Measurements from ENCODE around the gene BAIAP3.

Gene BAIAP3

GRCh38 chr16:1315081-1316032 is 18.1 kb upstream of the BAIAP3 start:
- ChIA-PET POLR2A (interaction anchor here (1.4 kb wide), 1 partner anchor 11 kb away, joined by 4 read pairs; no protein-coding TSS in a partner anchor), CTCF (no interaction called here)
- DNase-seq (ENCODE audit: extremely low spot score), result no peak
- TF ChIP-seq NFRKB (IDR thresholded peaks at IDR 0.05) (no peak), ELF4 (IDR thresholded peaks at IDR 0.05) (no peak), FOXK2 (IDR thresholded peaks at IDR 0.05) (no peak), L3MBTL2 (conservative IDR thresholded peaks at IDR 0.05) (no peak), SP1 (IDR thresholded peaks at IDR 0.05) (no peak), FOXM1 (IDR thresholded peaks at IDR 0.05; ENCODE audit: borderline replicate concordance) (no peak)

- CTCF ChIA-PET, result no interaction called here
- TF ChIP-seq HDGF (IDR thresholded peaks at IDR 0.05; ENCODE audit: borderline replicate concordance), result no peak
- TF ChIP-seq TARDBP (IDR thresholded peaks at IDR 0.05), result no peak
- TF ChIP-seq ARNT (IDR thresholded peaks at IDR 0.05), result no peak
- no peak for TF ChIP-seq SP1 (IDR thresholded peaks at IDR 0.05)
- TF ChIP-seq L3MBTL2 (conservative IDR thresholded peaks at IDR 0.05), result no peak
- no peak for TF ChIP-seq BHLHE40 (IDR thresholded peaks at IDR 0.05; ENCODE audit: borderline replicate concordance)
- no peak for TF ChIP-seq ELF4 (IDR thresholded peaks at IDR 0.05)
- no peak for TF ChIP-seq NFRKB (IDR thresholded peaks at IDR 0.05)
- TF ChIP-seq CTBP1 (IDR thresholded peaks at IDR 0.05; ENCODE audit: borderline replicate concordance), result no peak
- no peak for TF ChIP-seq FOXK2 (IDR thresholded peaks at IDR 0.05)
- TF ChIP-seq PKNOX1 (IDR thresholded peaks at IDR 0.05), result no peak
- TF ChIP-seq ZNF384 (IDR thresholded peaks at IDR 0.05), result no peak
- TF ChIP-seq SUZ12 (IDR thresholded peaks at IDR 0.05), result no peak
- no peak for TF ChIP-seq LEF1 (IDR thresholded peaks at IDR 0.05; ENCODE audit: borderline replicate concordance)
- no peak for TF ChIP-seq FOXM1 (IDR thresholded peaks at IDR 0.05; ENCODE audit: borderline replicate concordance)
- TF ChIP-seq FOXA1 (IDR thresholded peaks at IDR 0.05), result no peak
- no peak for DNase-seq (ENCODE audit: extremely low spot score)
- POLR2A ChIA-PET, result interaction anchor here (1.4 kb wide), 1 partner anchor 10 kb away, joined by 4 read pairs; no protein-coding TSS in a partner anchor
These were observed 17.4 kb upstream of the BAIAP3 start for GRCh38 chr16:1316033-1316405.

GRCh38 chr16:1317479-1318267 is 15.8 kb upstream of the BAIAP3 start:
- ChIA-PET POLR2A (no interaction called here), CTCF (no interaction called here)
- no peak for TF ChIP-seq SUZ12 (IDR thresholded peaks at IDR 0.05)
- no peak for TF ChIP-seq ELF4 (IDR thresholded peaks at IDR 0.05)
- TF ChIP-seq FOXA1 (IDR thresholded peaks at IDR 0.05), result no peak
- no peak for TF ChIP-seq CTBP1 (IDR thresholded peaks at IDR 0.05; ENCODE audit: borderline replicate concordance)
- no peak for TF ChIP-seq ARNT (IDR thresholded peaks at IDR 0.05)
- no peak for TF ChIP-seq LEF1 (IDR thresholded peaks at IDR 0.05; ENCODE audit: borderline replicate concordance)
- no peak for TF ChIP-seq BHLHE40 (IDR thresholded peaks at IDR 0.05; ENCODE audit: borderline replicate concordance)
- TF ChIP-seq HDGF (IDR thresholded peaks at IDR 0.05; ENCODE audit: borderline replicate concordance), result no peak
- no peak for TF ChIP-seq FOXM1 (IDR thresholded peaks at IDR 0.05; ENCODE audit: borderline replicate concordance)
- TF ChIP-seq ZNF384 (IDR thresholded peaks at IDR 0.05), result no peak
- TF ChIP-seq PKNOX1 (IDR thresholded peaks at IDR 0.05), result no peak
- TF ChIP-seq NFRKB (IDR thresholded peaks at IDR 0.05), result no peak
- TF ChIP-seq L3MBTL2 (conservative IDR thresholded peaks at IDR 0.05), result no peak
- TF ChIP-seq TARDBP (IDR thresholded peaks at IDR 0.05), result no peak
- no peak for DNase-seq (ENCODE audit: extremely low spot score)

GRCh38 chr16:1318268-1318545 is 15.2 kb upstream of the BAIAP3 start:
- no peak for TF ChIP-seq FOXM1 (IDR thresholded peaks at IDR 0.05; ENCODE audit: borderline replicate concordance)
- TF ChIP-seq BHLHE40 (IDR thresholded peaks at IDR 0.05; ENCODE audit: borderline replicate concordance), result no peak
- no peak for TF ChIP-seq ELF4 (IDR thresholded peaks at IDR 0.05)
- TF ChIP-seq SP1 (IDR thresholded peaks at IDR 0.05), result no peak
- DNase-seq (ENCODE audit: extremely low spot score), result no peak
- CTCF ChIA-PET, result no interaction called here
- POLR2A ChIA-PET, result no interaction called here

- ChIA-PET POLR2A (no interaction called here), CTCF (no interaction called here)
- DNase-seq (ENCODE audit: extremely low spot score), result no peak
- TF ChIP-seq PKNOX1 (IDR thresholded peaks at IDR 0.05) (no peak), NFRKB (IDR thresholded peaks at IDR 0.05) (no peak), BHLHE40 (IDR thresholded peaks at IDR 0.05; ENCODE audit: borderline replicate concordance) (no peak), SP1 (IDR thresholded peaks at IDR 0.05) (no peak), TARDBP (IDR thresholded peaks at IDR 0.05) (no peak), ELF4 (IDR thresholded peaks at IDR 0.05) (no peak), CTBP1 (IDR thresholded peaks at IDR 0.05; ENCODE audit: borderline replicate concordance) (no peak)
These were observed 14.4 kb upstream of the BAIAP3 start for GRCh38 chr16:1319041-1319440.

GRCh38 chr16:1320097-1320496 is 13.3 kb upstream of the BAIAP3 start:
- CTCF ChIA-PET, result no interaction called here
- POLR2A ChIA-PET, result interaction anchor here (0.8 kb wide), 1 partner anchor 11 kb away, joined by 3 read pairs; the partner anchor contains the start of gene UBE2I
- TF ChIP-seq ZNF384 (IDR thresholded peaks at IDR 0.05) (no peak), FOXK2 (IDR thresholded peaks at IDR 0.05) (no peak), CTBP1 (IDR thresholded peaks at IDR 0.05; ENCODE audit: borderline replicate concordance) (no peak), PKNOX1 (IDR thresholded peaks at IDR 0.05) (no peak), ELF4 (IDR thresholded peaks at IDR 0.05) (no peak), HDGF (IDR thresholded peaks at IDR 0.05; ENCODE audit: borderline replicate concordance) (no peak), FOXM1 (IDR thresholded peaks at IDR 0.05; ENCODE audit: borderline replicate concordance) (no peak), FOXA1 (IDR thresholded peaks at IDR 0.05) (no peak), SP1 (IDR thresholded peaks at IDR 0.05) (no peak), SUZ12 (IDR thresholded peaks at IDR 0.05) (no peak), LEF1 (IDR thresholded peaks at IDR 0.05; ENCODE audit: borderline replicate concordance) (no peak), ARNT (IDR thresholded peaks at IDR 0.05) (no peak), BHLHE40 (IDR thresholded peaks at IDR 0.05; ENCODE audit: borderline replicate concordance) (no peak), NFRKB (IDR thresholded peaks at IDR 0.05) (no peak), TARDBP (IDR thresholded peaks at IDR 0.05) (no peak), L3MBTL2 (conservative IDR thresholded peaks at IDR 0.05) (no peak)
- DNase-seq (ENCODE audit: extremely low spot score), result no peak

All from HEK293T (cell line).